Esophagus squamous epithelium (tissue), 5 donors: Measurements from ENCODE around the gene BAHCC1. TPM values are rescaled to one million over a fixed set of nuclear protein-coding genes. Genes with fewer than 3 reads are reported as not detected.

ENCODE experiments used
- DNase-seq: peaks from one replicate; lab custom pipeline; 2025; lab: John Stamatoyannopoulos, UW
- H3K27ac ChIP-seq, 4 donors: fragments of 200-600 bp; sonication (generic); one replicate each; pipeline ENCODE4 v1.5.1; 2016 to 2019; ENCODE audit warnings: mild to moderate bottlenecking in 1 of 4
- H3K27me3 ChIP-seq, 4 donors: fragments of 200-600 bp; sonication (generic); 1 replicate in 3 of 4; 2 replicates in 1 of 4; pipeline versions ENCODE4 v1.5.1 to v1.6.0; 2017 to 2021; ENCODE audit warnings: antibody characterized with exemption in 1 of 4
- H3K36me3 ChIP-seq, 3 donors: fragments of 200-600 bp; sonication (generic); one replicate each; pipeline ENCODE4 v1.5.1; 2016 to 2019
- H3K4me1 ChIP-seq, 3 donors: fragments of 200-600 bp; sonication (generic); one replicate each; pipeline ENCODE4 v1.5.1; 2017 to 2019
- H3K4me3 ChIP-seq, 4 donors: fragments of 200-600 bp; sonication (generic); 1 replicate in 3 of 4; 2 replicates in 1 of 4; pipeline ENCODE4 v1.5.1; 2016 to 2019; ENCODE audit warnings: mild to moderate bottlenecking in 2 of 4, moderate library complexity in 1 of 4
- H3K9me3 ChIP-seq, 3 donors: fragments of 200-600 bp; sonication (generic); one replicate each; pipeline ENCODE4 v1.5.1; 2016 to 2019
- CTCF ChIP-seq, 6 experiments: fragments of 450-650 bp in 4 of 6; fragments of 200-600 bp in 2 of 6; sonication (generic) in 2 of 6; IDR thresholded peaks; one replicate each; pipeline ENCODE4 v1.5.1; 2016 to 2019; ENCODE audit warnings: antibody characterized with exemption in 6 of 6, mild to moderate bottlenecking in 4 of 6, moderate library complexity in 4 of 6
- POLR2A ChIP-seq, 4 donors: fragments of 450-650 bp; IDR thresholded peaks; one replicate each; pipeline ENCODE4 v1.6.1; 2017; ENCODE audit warnings: antibody characterized with exemption in 4 of 4, mild to moderate bottlenecking in 4 of 4, moderate library complexity in 3 of 4
- WGBS, 2 donors: methylation state at CpG; one replicate each; pipeline ENCODE4 v1.1.5; 2018; 5-methylcytosine and 5-hydroxymethylcytosine counted together
- intact Hi-C: fragments of 100-400 bp; cut with DNase I; formaldehyde crosslinking; loops from one replicate; pipeline ENCODE4 v1.15.0; 2022
- total RNA-seq, 4 donors: library from RNA; depleted of rRNA; stranded (reverse); fragments of >200 nt; gene quantifications; one replicate each; pipeline ENCODE4 v1.1.0, GENCODE V29; 2016
- donor health status: DM: yes; HTN: yes; CAD: no.

The BAHCC1 gene
- total RNA-seq, 4 donors from 2014 or later: 3.8 to 10.6 (median 5.4) TPM

GRCh38 chr17:81384929-81385319 is 10.3 kb upstream of the BAHCC1 start:
- peaks cover 22 to 44% (median 31%) of the 10 kb centered on the region in 3 donors for H3K4me1 ChIP-seq
- 97 to 100% methylated on average over 1 to 5 of the region's 7 CpGs for whole genome bisulfite sequencing, 2 donors
- no peak for DNase-seq
- intact Hi-C loops: no loop called here
- H3K27me3 ChIP-seq: peaks cover 0 to 16% (median 0%) of the 10 kb centered on the region in 4 donors
- H3K27ac ChIP-seq: peak overlapping the region in 2 of 4 donors; percentile 96 to 98
- H3K4me3 ChIP-seq: no peak overlapping the region
- TF ChIP-seq CTCF (IDR thresholded peaks at IDR 0.05) (no peak), POLR2A (IDR thresholded peaks at IDR 0.05) (no peak)
- H3K36me3 ChIP-seq: no peaks in the 10 kb centered on the region
- no peaks in the 10 kb centered on the region for H3K9me3 ChIP-seq

- Histone ChIP-seq H3K27me3 (peaks cover 0 to 16% (median 0%) of the 10 kb centered on the region in 4 donors), H3K36me3 (no peaks in the 10 kb centered on the region), H3K27ac (peak overlapping the region in 3 of 4 donors; percentile 93 to 98 (median 96)), H3K4me1 (peaks cover 22 to 50% (median 31%) of the 10 kb centered on the region in 3 donors), H3K4me3 (no peak overlapping the region), H3K9me3 (no peaks in the 10 kb centered on the region)
- no peak for DNase-seq
- TF ChIP-seq CTCF (IDR thresholded peaks at IDR 0.05) (no peak), POLR2A (IDR thresholded peaks at IDR 0.05) (no peak)
- 65 to 72% methylated on average over 11 to 16 of the region's 24 CpGs for WGBS, 2 donors
- intact Hi-C loops: no loop called here
These were observed 9.7 kb upstream of the BAHCC1 start for GRCh38 chr17:81385320-81386111.

GRCh38 chr17:81386141-81386645 is 9.1 kb upstream of the BAHCC1 start:
- H3K4me1 ChIP-seq: peaks cover 26 to 57% (median 31%) of the 10 kb centered on the region in 3 donors

GRCh38 chr17:81386646-81387099 is 8.6 kb upstream of the BAHCC1 start:
- Histone ChIP-seq H3K4me3 (peak overlapping the region; percentile 51 to 79 (median 71)), H3K4me1 (peaks cover 31 to 62% (median 32%) of the 10 kb centered on the region in 3 donors), H3K27ac (peak overlapping the region; percentile 87 to 98 (median 94)), H3K9me3 (no peaks in the 10 kb centered on the region), H3K27me3 (peaks cover 0 to 16% (median 0%) of the 10 kb centered on the region in 4 donors), H3K36me3 (no peaks in the 10 kb centered on the region)
- TF ChIP-seq POLR2A (IDR thresholded peaks at IDR 0.05) (no peak), CTCF (IDR thresholded peaks at IDR 0.05) (no peak)
- intact Hi-C loops: no loop called here
- no peak for DNase-seq
- WGBS, 2 donors: no CpG with 5 or more reads among the region's 60 CpGs

More at GRCh38 chr17:81386141-81386645, 9.1 kb upstream of the BAHCC1 start:
- H3K27me3 ChIP-seq: peaks cover 0 to 16% (median 0%) of the 10 kb centered on the region in 4 donors
- H3K9me3 ChIP-seq: no peaks in the 10 kb centered on the region
- intact Hi-C loops: no loop called here
- DNase-seq: no peak
- H3K36me3 ChIP-seq: no peaks in the 10 kb centered on the region
- WGBS, 2 donors: 80% methylated on average over 1 of the region's 15 CpGs; no CpG with 5 or more reads in 1 of the 2 donors
- peak overlapping the region; percentile 51 to 79 (median 71) for H3K4me3 ChIP-seq
- TF ChIP-seq POLR2A (IDR thresholded peaks at IDR 0.05) (no peak), CTCF (IDR thresholded peaks at IDR 0.05) (no peak)
- H3K27ac ChIP-seq: peak overlapping the region; percentile 87 to 98 (median 94)
